Mesenchymal stem cell (in vitro differentiated cells and primary cell): Measurements from ENCODE around the gene GGCT.

Experiments
- DNase-seq: peaks from one replicate; pipeline ENCODE4 v3.0.0-alpha.2; 2013
- H2AFZ ChIP-seq: one replicate; pipeline ENCODE4 v1.6.1; 2013; ENCODE audit warnings: low read depth, mild to moderate bottlenecking, control low read depth, inconsistent platforms, low read length, moderate library complexity
- H2AK5ac ChIP-seq: 2 replicates; pipeline ENCODE4 v1.6.1; 2013; ENCODE audit warnings: low read length, moderate library complexity, mild to moderate bottlenecking, inconsistent platforms; ENCODE audit not compliant: severe bottlenecking
- H2BK120ac ChIP-seq: one replicate; pipeline ENCODE4 v1.6.1; 2013; ENCODE audit warnings: low read depth, mild to moderate bottlenecking, inconsistent platforms, low read length, moderate library complexity
- H2BK12ac ChIP-seq, 2 experiments: one replicate each; pipeline ENCODE4 v1.6.1; 2013; ENCODE audit warnings: inconsistent platforms in 2 of 2, low read length in 2 of 2, mild to moderate bottlenecking in 2 of 2, moderate library complexity in 2 of 2, control low read depth in 1 of 2
- H2BK15ac ChIP-seq: one replicate; pipeline ENCODE4 v1.6.1; 2013; ENCODE audit warnings: mild to moderate bottlenecking, low read depth, inconsistent platforms; ENCODE audit not compliant: poor library complexity, severe bottlenecking
- H2BK5ac ChIP-seq: 2 replicates; pipeline ENCODE4 v1.6.1; 2013; ENCODE audit warnings: low read depth, mild to moderate bottlenecking, low read length, control low read depth, inconsistent platforms; ENCODE audit not compliant: poor library complexity, severe bottlenecking
- H3K14ac ChIP-seq, 2 experiments: one replicate each; pipeline ENCODE4 v1.6.1; 2013; ENCODE audit warnings: inconsistent platforms in 2 of 2, low read length in 2 of 2, control low read depth in 1 of 2, mild to moderate bottlenecking in 1 of 2, moderate library complexity in 1 of 2
- H3K18ac ChIP-seq, 2 experiments: one replicate each; pipeline ENCODE4 v1.6.1; 2013; ENCODE audit warnings: inconsistent platforms in 2 of 2, low read length in 2 of 2, control low read depth in 1 of 2, low read depth in 1 of 2, mild to moderate bottlenecking in 1 of 2
- H3K23ac ChIP-seq, 2 experiments: one replicate each; pipeline ENCODE4 v1.6.1; 2013; ENCODE audit warnings: inconsistent platforms in 2 of 2, low read length in 2 of 2, mild to moderate bottlenecking in 2 of 2, moderate library complexity in 2 of 2, control low read depth in 1 of 2
- H3K27ac ChIP-seq: 2 replicates; pipeline ENCODE4 v1.5.1; 2013; ENCODE audit warnings: mild to moderate bottlenecking, moderate library complexity, low read length, control low read depth, inconsistent platforms; ENCODE audit not compliant: poor library complexity, severe bottlenecking
- H3K27me3 ChIP-seq, 2 experiments: 2 replicates each; pipeline versions ENCODE4 v1.6.1 to v1.7.0; 2013; ENCODE audit warnings: low read length in 2 of 2, mild to moderate bottlenecking in 2 of 2, moderate library complexity in 2 of 2, control low read depth in 1 of 2, inconsistent platforms in 1 of 2; ENCODE audit not compliant: control insufficient read depth in 1 of 2, insufficient read depth in 1 of 2
- H3K36me3 ChIP-seq, 2 experiments: 2 replicates each; pipeline versions ENCODE4 v1.6.1 to v1.7.0; 2013; ENCODE audit warnings: low read length in 2 of 2, control low read depth in 1 of 2, inconsistent platforms in 1 of 2, low read depth in 1 of 2, mild to moderate bottlenecking in 1 of 2; ENCODE audit not compliant: insufficient read depth in 2 of 2, control insufficient read depth in 1 of 2
- H3K4ac ChIP-seq, 2 experiments: one replicate each; pipeline ENCODE4 v1.6.1; 2013; ENCODE audit warnings: inconsistent platforms in 2 of 2, low read length in 2 of 2, mild to moderate bottlenecking in 2 of 2, moderate library complexity in 2 of 2, control low read depth in 1 of 2, low read depth in 1 of 2
- H3K4me1 ChIP-seq: 2 replicates; pipeline ENCODE4 v1.6.1; 2013; ENCODE audit warnings: low read depth, low read length, control low read depth; ENCODE audit not compliant: control insufficient read depth, insufficient read depth
- H3K4me2 ChIP-seq: 2 replicates; pipeline ENCODE4 v1.6.1; 2013; ENCODE audit warnings: low read length, mild to moderate bottlenecking, inconsistent platforms; ENCODE audit not compliant: poor library complexity, severe bottlenecking
- H3K4me3 ChIP-seq, 2 experiments: 2 replicates each; pipeline versions ENCODE4 v1.5.1 to v1.7.0; 2013; ENCODE audit warnings: low read length in 2 of 2, mild to moderate bottlenecking in 2 of 2, control low read depth in 1 of 2, low read depth in 1 of 2; ENCODE audit not compliant: insufficient read depth in 1 of 2
- H3K79me1 ChIP-seq: replicated peaks from 2 replicates; pipeline ENCODE4 v1.6.1; 2013; ENCODE audit warnings: mild to moderate bottlenecking, control low read depth, low read length, inconsistent platforms; ENCODE audit not compliant: poor library complexity, severe bottlenecking
- H3K9ac ChIP-seq: 2 replicates; pipeline ENCODE4 v1.7.0; 2013; ENCODE audit warnings: mild to moderate bottlenecking, low read length, moderate library complexity
- H3K9me3 ChIP-seq: 2 replicates; pipeline ENCODE4 v1.7.0; 2013; ENCODE audit warnings: mild to moderate bottlenecking, low read length; ENCODE audit not compliant: control insufficient read depth
- H4K8ac ChIP-seq: one replicate; pipeline ENCODE4 v1.6.1; 2013; ENCODE audit warnings: inconsistent platforms, mild to moderate bottlenecking, low read length, moderate library complexity
- H4K91ac ChIP-seq: one replicate; pipeline ENCODE4 v1.6.1; 2013; ENCODE audit warnings: mild to moderate bottlenecking, low read length, inconsistent platforms
- WGBS: methylation state at CpG from one replicate; pipeline ENCODE4 v1.1.7; 2013; ENCODE audit warnings: mixed read lengths; 5-methylcytosine and 5-hydroxymethylcytosine counted together

Gene GGCT

DNA sequence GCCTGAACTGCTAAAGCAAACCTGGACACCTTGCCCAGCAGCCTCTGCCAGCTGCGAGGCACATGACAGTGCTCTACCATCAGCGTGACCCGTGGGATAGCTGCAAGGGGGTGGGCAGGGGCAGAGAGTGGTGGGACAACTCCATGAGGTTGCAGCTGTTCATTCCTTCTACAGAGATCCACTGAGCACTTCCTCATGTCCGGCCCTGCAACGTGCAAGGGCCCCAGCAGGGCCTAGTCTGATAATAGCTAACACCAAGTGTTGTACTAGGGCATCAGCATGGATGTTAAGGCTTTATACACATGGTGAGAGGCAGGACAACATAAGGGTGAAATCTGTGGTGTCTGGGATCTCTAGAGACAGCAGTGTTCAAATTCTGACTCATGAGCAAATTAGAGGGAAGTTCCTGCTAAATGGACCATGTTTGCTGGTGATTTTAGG, 40.4 kb downstream of the GGCT start:
- H3K4me1 ChIP-seq: peaks cover 15% of the 10 kb centered on the region

GRCh38 chr7:30463405-30464145, 41.1 kb downstream of the GGCT start:
- Histone ChIP-seq H2BK5ac (no peak overlapping the region), H3K4me3 (no peak overlapping the region), H3K27ac (no peak overlapping the region), H3K27me3 (no peaks in the 10 kb centered on the region), H3K9me3 (no peaks in the 10 kb centered on the region), H3K9ac (peak overlapping the region; percentile 35), H2BK15ac (no peak overlapping the region), H2BK12ac (no peak overlapping the region), H2AFZ (no peak overlapping the region), H4K8ac (no peak overlapping the region), H3K79me1 (peaks cover 28% of the 10 kb centered on the region), H3K4me2 (no peak overlapping the region), H3K18ac (no peak overlapping the region), H3K36me3 (peaks cover 0 to 9% of the 10 kb centered on the region in 2 experiments), H3K14ac (no peak overlapping the region), H2BK120ac (no peak overlapping the region), H2AK5ac (no peak overlapping the region), H4K91ac (no peak overlapping the region), H3K4me1 (peaks cover 14% of the 10 kb centered on the region), H3K23ac (no peak overlapping the region), H3K4ac (no peak overlapping the region)
- no peak for DNase-seq
- WGBS: 95% methylated on average over 4 of the region's 6 CpGs

More for the DNA sequence above, 40.4 kb downstream of the GGCT start:
- Histone ChIP-seq H3K36me3 (peaks cover 0 to 9% of the 10 kb centered on the region in 2 experiments), H2AK5ac (no peak overlapping the region), H3K4me3 (peak overlapping the region in 1 of 2 experiments; percentile 12), H3K9me3 (no peaks in the 10 kb centered on the region), H2BK120ac (no peak overlapping the region), H2AFZ (no peak overlapping the region), H3K23ac (no peak overlapping the region), H2BK5ac (no peak overlapping the region), H4K8ac (no peak overlapping the region), H4K91ac (no peak overlapping the region), H2BK12ac (no peak overlapping the region), H3K4me2 (no peak overlapping the region), H3K27ac (no peak overlapping the region), H3K9ac (peak overlapping the region; percentile 35), H3K18ac (peak overlapping the region in 1 of 2 experiments; percentile 55), H3K4ac (no peak overlapping the region), H2BK15ac (no peak overlapping the region), H3K27me3 (no peaks in the 10 kb centered on the region), H3K14ac (no peak overlapping the region), H3K79me1 (peaks cover 28% of the 10 kb centered on the region)
- WGBS: 90% methylated on average over 5 of the region's 5 CpGs
- DNase-seq: no peak

- no peak overlapping the region for H3K27ac ChIP-seq
- peaks cover 0 to 9% of the 10 kb centered on the region in 2 experiments for H3K36me3 ChIP-seq
- peaks cover 25% of the 10 kb centered on the region for H3K79me1 ChIP-seq
- no peak overlapping the region for H3K4ac ChIP-seq
- no peak overlapping the region for H4K91ac ChIP-seq
- H2BK120ac ChIP-seq: no peak overlapping the region
- no peak overlapping the region for H2BK12ac ChIP-seq
- H4K8ac ChIP-seq: no peak overlapping the region
- no peaks in the 10 kb centered on the region for H3K27me3 ChIP-seq
- no peak overlapping the region for H3K23ac ChIP-seq
- H2BK15ac ChIP-seq: no peak overlapping the region
- no peaks in the 10 kb centered on the region for H3K9me3 ChIP-seq
- no CpG with 5 or more reads among the region's 1 CpG for WGBS
- no peak overlapping the region for H2BK5ac ChIP-seq
- no peak overlapping the region for H3K4me3 ChIP-seq
- no peak overlapping the region for H2AK5ac ChIP-seq
- DNase-seq: no peak
- no peak overlapping the region for H3K9ac ChIP-seq
- no peak overlapping the region for H3K14ac ChIP-seq
- no peak overlapping the region for H2AFZ ChIP-seq
- no peak overlapping the region for H3K4me2 ChIP-seq
- peaks cover 18% of the 10 kb centered on the region for H3K4me1 ChIP-seq
- no peak overlapping the region for H3K18ac ChIP-seq
Measured at GRCh38 chr7:30462179-30462578, 42.5 kb downstream of the GGCT start.

DNA sequence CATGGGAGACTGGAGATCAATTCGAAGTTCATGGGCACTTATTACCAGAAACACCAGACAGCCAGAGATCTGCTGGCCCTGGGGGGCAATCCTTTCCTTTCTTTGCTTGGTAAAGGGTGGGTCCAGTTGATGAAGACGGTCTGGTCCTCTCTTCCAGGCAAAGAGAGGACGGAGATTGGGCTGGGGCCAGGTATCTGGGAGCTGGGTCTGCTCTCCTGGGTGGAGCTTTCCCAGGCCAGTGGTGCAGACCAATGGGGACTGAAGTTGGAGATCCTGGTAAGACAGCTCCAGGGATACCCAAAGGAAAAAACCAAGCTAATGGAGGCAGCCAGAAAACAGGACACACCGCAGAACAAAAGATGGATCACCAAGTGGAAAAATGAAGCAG, 44.4 kb downstream of the GGCT start:
- H3K27ac ChIP-seq: peak overlapping the region; percentile 84
- peak overlapping the region; percentile 5 for H2BK5ac ChIP-seq
- H3K18ac ChIP-seq: peak overlapping the region in 1 of 2 experiments; percentile 23
- 98% methylated on average over 4 of the region's 4 CpGs for WGBS
- H2AK5ac ChIP-seq: peak overlapping the region; percentile 25
- no peak for DNase-seq
- H2BK12ac ChIP-seq: peak overlapping the region in 1 of 2 experiments; percentile 40
- H2AFZ ChIP-seq: no peak overlapping the region
- H2BK120ac ChIP-seq: no peak overlapping the region
- H4K8ac ChIP-seq: no peak overlapping the region
- peak overlapping the region in 1 of 2 experiments; percentile 7 for H3K4ac ChIP-seq
- H3K4me3 ChIP-seq: peak overlapping the region in 1 of 2 experiments; percentile 63
- H3K23ac ChIP-seq: no peak overlapping the region
- H3K9ac ChIP-seq: peak overlapping the region; percentile 89
- no peak overlapping the region for H2BK15ac ChIP-seq
- no peak overlapping the region for H3K4me2 ChIP-seq
- H3K9me3 ChIP-seq: no peaks in the 10 kb centered on the region
- H3K14ac ChIP-seq: no peak overlapping the region
- H4K91ac ChIP-seq: no peak overlapping the region
- peaks cover 17% of the 10 kb centered on the region for H3K79me1 ChIP-seq
- H3K27me3 ChIP-seq: no peaks in the 10 kb centered on the region
- H3K4me1 ChIP-seq: peaks cover 18% of the 10 kb centered on the region
- H3K36me3 ChIP-seq: peaks cover 10 to 26% of the 10 kb centered on the region in 2 experiments
